Activated CD8-positive, alpha-beta memory T cell treated with anti-CD3 and anti-CD28 coated beads, Interleukin-2, amount 50 U/mL, for 1 hour (primary cell): Measurements from ENCODE around the gene BCAS3.

Experiments
- DNase-seq: peaks from one replicate; pipeline ENCODE4 v3.0.0-alpha.2; 2020; ENCODE audit errors: extremely low read depth

Gene BCAS3

GRCh38 chr17:61199431-61200338, 522.0 kb downstream of the BCAS3 start:
- no peak for DNase-seq

GRCh38 chr17:61200339-61200715, 522.7 kb downstream of the BCAS3 start:
- DNase-seq, result no peak

- DNase-seq, result no peak
These were observed 523.6 kb downstream of the BCAS3 start for GRCh38 chr17:61201211-61201610.

GRCh38 chr17:61202564-61202963, 524.9 kb downstream of the BCAS3 start:
- no peak for DNase-seq

- DNase-seq, result no peak
These were observed 526.0 kb downstream of the BCAS3 start for GRCh38 chr17:61203671-61204131.

- DNase-seq, result no peak
These were observed 526.8 kb downstream of the BCAS3 start for GRCh38 chr17:61204456-61204855.

- DNase-seq, result no peak
These were observed 527.8 kb downstream of the BCAS3 start for GRCh38 chr17:61205401-61205800.

GRCh38 chr17:61205931-61206330, 528.3 kb downstream of the BCAS3 start:
- DNase-seq, result no peak

GRCh38 chr17:61206922-61207321, 529.3 kb downstream of the BCAS3 start:
- no peak for DNase-seq

GRCh38 chr17:61208301-61209105, 530.9 kb downstream of the BCAS3 start:
- DNase-seq, result no peak

GRCh38 chr17:61209106-61209439, 531.4 kb downstream of the BCAS3 start:
- no peak for DNase-seq

- no peak for DNase-seq
These were observed 531.9 kb downstream of the BCAS3 start for GRCh38 chr17:61209525-61209924.

- DNase-seq, result no peak
These were observed 533.6 kb downstream of the BCAS3 start for GRCh38 chr17:61211236-61211635.

GRCh38 chr17:61212655-61213054, 535.0 kb downstream of the BCAS3 start:
- DNase-seq, result no peak

GRCh38 chr17:61214753-61215152, 537.1 kb downstream of the BCAS3 start:
- no peak for DNase-seq

GRCh38 chr17:61216066-61216465, 538.4 kb downstream of the BCAS3 start:
- no peak for DNase-seq

- no peak for DNase-seq
These were observed 540.3 kb downstream of the BCAS3 start for GRCh38 chr17:61217878-61218437.

- DNase-seq, result no peak
These were observed 540.8 kb downstream of the BCAS3 start for GRCh38 chr17:61218438-61218837.

- no peak for DNase-seq
These were observed 541.8 kb downstream of the BCAS3 start for GRCh38 chr17:61219460-61219859.

GRCh38 chr17:61221181-61221580, 543.5 kb downstream of the BCAS3 start:
- DNase-seq, result no peak

GRCh38 chr17:61221597-61222471, 544.2 kb downstream of the BCAS3 start:
- DNase-seq, result no peak

GRCh38 chr17:61223725-61224124, 546.1 kb downstream of the BCAS3 start:
- DNase-seq, result no peak
